Measurements from ENCODE around the gene MICAL2. TPM values are rescaled to one million over a fixed set of nuclear protein-coding genes. Genes with fewer than 3 reads are reported as not detected.
"Not testable (repeated sequence)": the region's sequence is repeated elsewhere in the genome, so short reads cannot be mapped to it uniquely, and the experiment has no call there.

MICAL2 gene
- total RNA-seq, 2 donors from 2014 or later = 1.5 to 1.9 TPM

DNA sequence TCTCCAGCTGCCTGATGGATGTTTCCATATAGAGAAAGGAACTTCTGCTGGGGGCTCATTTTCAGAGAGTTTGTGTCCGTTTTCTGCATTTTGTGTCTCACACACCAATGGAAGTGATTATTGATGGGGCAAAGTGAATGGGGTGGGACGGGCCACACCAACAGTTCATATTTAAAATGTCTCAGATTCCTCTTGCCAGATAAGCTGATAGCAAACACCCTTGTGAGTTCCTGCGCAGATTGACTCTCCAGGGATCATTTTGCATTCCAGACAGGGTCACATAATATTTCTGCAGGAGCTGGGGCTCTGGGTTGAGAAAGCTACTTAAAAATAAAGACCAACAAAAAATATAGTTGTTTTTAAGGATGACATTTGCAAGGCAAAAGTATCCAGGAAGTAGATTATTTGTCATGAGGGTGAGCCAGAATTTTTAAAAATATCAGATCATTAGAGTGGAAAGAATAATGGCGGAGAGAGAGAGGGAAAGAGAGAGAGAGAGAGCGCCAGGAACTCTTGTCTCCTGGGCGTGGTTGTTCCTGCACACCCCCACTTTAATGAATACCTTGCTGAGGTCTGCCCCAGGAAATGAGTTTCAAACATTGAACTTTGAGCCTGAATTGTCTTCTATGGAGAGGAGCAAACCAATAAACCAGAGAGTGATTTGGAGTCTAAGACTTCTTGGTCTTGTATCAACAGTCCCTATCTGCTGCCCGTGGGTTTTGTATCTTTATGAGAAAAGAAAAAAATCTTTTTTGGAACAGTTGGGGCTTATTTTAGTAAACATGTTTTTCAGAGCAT lies 33.3 kb downstream of the MICAL2 start:
- WGBS, 2 experiments (ENCODE audit: insufficient coverage in 1 of 2, insufficient read length in 1 of 2) = 91 to 100% methylated on average over 3 to 5 of the region's 7 CpGs
- no peaks in the 10 kb centered on the region for H3K36me3 Mint-ChIP-seq (ENCODE audit: low read depth)
- no peak overlapping the region for H3K4me3 Mint-ChIP-seq
- no peak for DNase-seq
- H3K27me3 Mint-ChIP-seq (ENCODE audit: insufficient read depth) = peaks cover 59% of the 10 kb centered on the region
- H3K4me1 ChIP-seq (ENCODE audit: control insufficient read depth, insufficient read depth, low read length) = peaks cover 4% of the 10 kb centered on the region
- H3K9me3 Mint-ChIP-seq = no peaks in the 10 kb centered on the region
- TF ChIP-seq, protein P1, sequence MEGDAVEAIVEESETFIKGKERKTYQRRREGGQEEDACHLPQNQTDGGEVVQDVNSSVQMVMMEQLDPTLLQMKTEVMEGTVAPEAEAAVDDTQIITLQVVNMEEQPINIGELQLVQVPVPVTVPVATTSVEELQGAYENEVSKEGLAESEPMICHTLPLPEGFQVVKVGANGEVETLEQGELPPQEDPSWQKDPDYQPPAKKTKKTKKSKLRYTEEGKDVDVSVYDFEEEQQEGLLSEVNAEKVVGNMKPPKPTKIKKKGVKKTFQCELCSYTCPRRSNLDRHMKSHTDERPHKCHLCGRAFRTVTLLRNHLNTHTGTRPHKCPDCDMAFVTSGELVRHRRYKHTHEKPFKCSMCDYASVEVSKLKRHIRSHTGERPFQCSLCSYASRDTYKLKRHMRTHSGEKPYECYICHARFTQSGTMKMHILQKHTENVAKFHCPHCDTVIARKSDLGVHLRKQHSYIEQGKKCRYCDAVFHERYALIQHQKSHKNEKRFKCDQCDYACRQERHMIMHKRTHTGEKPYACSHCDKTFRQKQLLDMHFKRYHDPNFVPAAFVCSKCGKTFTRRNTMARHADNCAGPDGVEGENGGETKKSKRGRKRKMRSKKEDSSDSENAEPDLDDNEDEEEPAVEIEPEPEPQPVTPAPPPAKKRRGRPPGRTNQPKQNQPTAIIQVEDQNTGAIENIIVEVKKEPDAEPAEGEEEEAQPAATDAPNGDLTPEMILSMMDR (conservative IDR thresholded peaks at IDR 0.05) = no peak
- H3K4me1 Mint-ChIP-seq = no peaks in the 10 kb centered on the region
- H3K4me3 ChIP-seq (ENCODE audit: low read length) = no peak overlapping the region
- no peaks in the 10 kb centered on the region for H3K36me3 ChIP-seq (ENCODE audit: control insufficient read depth, insufficient read depth, low read length)
- peaks cover 72% of the 10 kb centered on the region for H3K27me3 ChIP-seq (ENCODE audit: control insufficient read depth, insufficient read depth, low read length, poor library complexity, severe bottlenecking)
- no peak overlapping the region for H3K27ac ChIP-seq (ENCODE audit: low read depth, low read length)
- no peak overlapping the region for H3K27ac Mint-ChIP-seq
- no peaks in the 10 kb centered on the region for H3K9me3 ChIP-seq (ENCODE audit: control insufficient read depth, low read length)
- no peak overlapping the region for H3K9ac ChIP-seq (ENCODE audit: extremely low read depth, low read length, poor library complexity, severe bottlenecking)

DNA sequence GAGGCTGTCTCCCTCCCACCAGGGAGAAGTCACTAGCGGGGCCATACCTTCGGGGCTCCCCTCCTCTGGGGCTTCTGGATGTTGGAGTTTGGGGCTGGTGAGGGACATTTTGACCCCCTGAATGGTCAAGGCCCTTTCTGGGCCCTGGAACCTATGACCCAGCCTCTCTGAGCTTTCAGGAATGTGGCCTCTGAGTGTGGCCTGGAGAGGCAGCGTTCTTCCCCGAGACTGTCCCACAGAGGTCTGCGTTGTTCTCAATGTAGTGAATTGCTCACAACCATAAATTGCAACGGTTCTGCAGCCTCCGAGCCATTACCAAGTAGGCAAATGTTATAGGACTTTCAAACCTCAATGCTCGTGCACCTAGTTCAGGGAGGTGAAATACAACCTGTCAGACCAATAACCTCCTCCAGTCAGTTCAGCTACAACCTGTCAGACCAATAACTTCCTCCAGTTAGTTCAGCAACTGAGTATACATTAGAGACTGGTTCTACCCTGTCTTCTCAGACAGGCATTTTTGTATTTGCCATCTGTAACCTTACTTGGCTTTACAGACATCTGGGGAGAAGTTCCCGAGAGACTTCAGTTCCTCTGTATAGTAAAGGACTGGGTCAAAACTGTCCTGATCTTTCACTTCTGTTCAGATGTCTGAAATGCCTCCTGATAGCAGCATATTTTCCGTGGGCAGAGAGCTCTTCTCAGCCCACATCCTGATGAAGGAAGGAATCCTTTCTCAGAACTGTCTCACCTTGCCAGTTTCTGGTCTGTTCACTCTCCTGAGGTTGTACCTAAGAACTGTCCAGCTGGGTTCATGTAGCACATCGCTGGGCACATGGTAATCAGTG lies 34.2 kb downstream of the MICAL2 start:
- no peaks in the 10 kb centered on the region for H3K36me3 ChIP-seq (ENCODE audit: control insufficient read depth, insufficient read depth, low read length)

DNA sequence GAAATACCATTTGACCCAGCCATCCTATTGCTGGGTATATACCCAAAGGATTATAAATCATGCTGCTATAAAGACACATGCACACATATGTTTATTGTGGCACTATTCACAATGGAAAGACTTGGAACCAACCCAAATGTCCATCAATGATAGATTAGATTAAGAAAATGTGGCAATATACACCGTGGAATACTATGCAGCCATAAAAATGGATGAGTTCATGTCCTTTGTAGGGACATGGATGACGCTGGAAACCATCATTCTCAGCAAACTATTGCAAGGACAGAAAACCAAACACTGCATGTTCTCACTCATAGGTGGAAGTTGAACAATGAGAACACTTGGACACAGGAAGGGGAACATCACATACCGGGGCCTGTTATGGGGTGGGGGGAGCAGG lies 36.3 kb downstream of the MICAL2 start:
- peaks cover 39% of the 10 kb centered on the region for H3K27me3 Mint-ChIP-seq (ENCODE audit: insufficient read depth)
- 73 to 86% methylated on average over 1 to 2 of the region's 3 CpGs for WGBS, 2 experiments (ENCODE audit: insufficient coverage in 1 of 2, insufficient read length in 1 of 2)
- H3K4me3 Mint-ChIP-seq; H3K4me1 ChIP-seq (ENCODE audit: control insufficient read depth, insufficient read depth, low read length); H3K9me3 Mint-ChIP-seq; H3K27ac ChIP-seq (ENCODE audit: low read depth, low read length); H3K36me3 ChIP-seq (ENCODE audit: control insufficient read depth, insufficient read depth, low read length); H3K9ac ChIP-seq (ENCODE audit: extremely low read depth, low read length, poor library complexity, severe bottlenecking); DNase-seq; H3K27ac Mint-ChIP-seq; H3K4me1 Mint-ChIP-seq; H3K4me3 ChIP-seq (ENCODE audit: low read length); H3K9me3 ChIP-seq (ENCODE audit: control insufficient read depth, low read length); H3K36me3 Mint-ChIP-seq (ENCODE audit: low read depth): not testable (repeated sequence)
- H3K27me3 ChIP-seq (ENCODE audit: control insufficient read depth, insufficient read depth, low read length, poor library complexity, severe bottlenecking) = peaks cover 55% of the 10 kb centered on the region

More for the DNA sequence above, 34.2 kb downstream of the MICAL2 start:
- H3K9me3 Mint-ChIP-seq = no peaks in the 10 kb centered on the region
- TF ChIP-seq, protein P1 (conservative IDR thresholded peaks at IDR 0.05) = no peak
- no peaks in the 10 kb centered on the region for H3K4me1 Mint-ChIP-seq
- 92 to 93% methylated on average over 7 to 11 of the region's 11 CpGs for WGBS, 2 experiments (ENCODE audit: insufficient coverage in 1 of 2, insufficient read length in 1 of 2)
- H3K9ac ChIP-seq (ENCODE audit: extremely low read depth, low read length, poor library complexity, severe bottlenecking) = no peak overlapping the region
- no peaks in the 10 kb centered on the region for H3K9me3 ChIP-seq (ENCODE audit: control insufficient read depth, low read length)
- no peak overlapping the region for H3K27ac Mint-ChIP-seq
- no peak overlapping the region for H3K27ac ChIP-seq (ENCODE audit: low read depth, low read length)
- no peaks in the 10 kb centered on the region for H3K4me1 ChIP-seq (ENCODE audit: control insufficient read depth, insufficient read depth, low read length)
- H3K27me3 Mint-ChIP-seq (ENCODE audit: insufficient read depth) = peaks cover 57% of the 10 kb centered on the region
- no peaks in the 10 kb centered on the region for H3K36me3 Mint-ChIP-seq (ENCODE audit: low read depth)
- DNase-seq = no peak
- no peak overlapping the region for H3K4me3 ChIP-seq (ENCODE audit: low read length)
- no peak overlapping the region for H3K4me3 Mint-ChIP-seq
- peaks cover 71% of the 10 kb centered on the region for H3K27me3 ChIP-seq (ENCODE audit: control insufficient read depth, insufficient read depth, low read length, poor library complexity, severe bottlenecking)
